ENCODE results near the gene AGO3. TPM values are rescaled to one million over a fixed set of nuclear protein-coding genes. Genes with fewer than 3 reads are reported as not detected.
A peak's percentile ranks its signal among the peaks of the same experiment; 100 is the strongest.

Gene AGO3
- total and polyA plus RNA-seq, 5 donors from 2014 or later = 8.1 to 36.7 (median 9.6) TPM

GRCh38 chr1:36085126-36085525, 154.2 kb downstream of the AGO3 start:
- Histone ChIP-seq H3K36me3 (ENCODE audit: control insufficient read depth, insufficient read depth, low read length) (no peaks in the 10 kb centered on the region), H3K27me3 (ENCODE audit: control insufficient read depth, insufficient read depth, low read length) (peaks cover 3% of the 10 kb centered on the region), H3K4me1 (ENCODE audit: control insufficient read depth, insufficient read depth, low read length, poor library complexity, severe bottlenecking) (peaks cover 26% of the 10 kb centered on the region), H3K4me3 (ENCODE audit: low read depth, low read length) (no peak overlapping the region), H3K9me3 (ENCODE audit: control insufficient read depth in 2 of 2, low read length in 2 of 2) (no peaks in the 10 kb centered on the region), H3K27ac (ENCODE audit: insufficient read depth, low read length, poor library complexity, severe bottlenecking) (no peak overlapping the region)
- Mint-ChIP-seq H3K4me3 (no peak overlapping the region), H3K9me3 (peaks cover 0 to 3% (median 0%) of the 10 kb centered on the region in 7 donors), H3K27me3 (peaks cover 45% of the 10 kb centered on the region), H3K27ac (no peak overlapping the region), H3K4me1 (peaks cover 0 to 20% (median 12%) of the 10 kb centered on the region in 4 donors), H3K36me3 (no peaks in the 10 kb centered on the region)
- ATAC-seq (ENCODE audit: low read depth in 2 of 2) = no peak
- DNase-seq = no peak

DNA sequence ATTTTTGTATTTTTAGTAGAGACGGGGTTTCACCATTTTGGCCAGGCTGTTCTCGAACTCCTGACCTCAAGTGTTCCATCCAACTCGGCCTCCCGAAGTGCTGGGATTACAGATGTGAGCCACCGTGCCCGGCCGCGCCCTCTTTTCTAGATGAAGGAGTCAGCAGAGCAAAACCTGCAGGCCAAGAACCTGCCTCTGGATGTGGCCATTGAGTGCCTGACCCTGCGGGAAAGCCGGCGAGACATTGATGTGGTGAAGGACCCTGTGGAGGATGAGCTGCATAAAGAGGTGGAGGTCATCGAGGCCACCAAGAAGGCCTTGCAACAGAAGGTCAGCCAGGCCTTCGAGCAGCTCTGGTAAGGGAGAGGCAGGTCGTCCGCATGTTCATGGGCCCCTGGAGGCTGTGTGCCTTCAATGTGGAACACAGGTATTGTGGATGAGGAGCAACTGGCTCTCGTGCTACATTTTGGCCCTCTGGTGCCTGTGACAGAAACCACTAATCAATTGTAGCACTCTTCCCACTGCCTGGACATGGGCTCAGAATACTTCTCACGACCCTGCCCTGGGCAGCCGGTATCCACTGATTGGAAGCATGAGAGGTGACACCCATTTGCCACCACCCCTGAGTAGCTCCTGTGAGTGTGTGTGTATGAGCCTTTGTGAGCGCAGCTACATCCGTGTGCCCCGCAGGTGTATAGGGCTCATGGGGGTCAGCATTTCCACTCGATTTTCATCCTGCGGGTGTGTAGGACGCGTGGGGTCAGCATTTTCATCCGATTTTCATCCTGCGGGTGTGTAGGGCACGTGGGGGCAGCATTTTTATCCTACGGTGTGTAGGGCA, 155.0 kb downstream of the AGO3 start:
- no peaks in the 10 kb centered on the region for H3K9me3 ChIP-seq (ENCODE audit: control insufficient read depth in 2 of 2, low read length in 2 of 2)
- H3K27ac ChIP-seq (ENCODE audit: insufficient read depth, low read length, poor library complexity, severe bottlenecking) = no peak overlapping the region
- peaks cover 38% of the 10 kb centered on the region for H3K27me3 Mint-ChIP-seq
- H3K36me3 ChIP-seq (ENCODE audit: control insufficient read depth, insufficient read depth, low read length) = no peaks in the 10 kb centered on the region
- H3K36me3 Mint-ChIP-seq = no peaks in the 10 kb centered on the region
- no peak overlapping the region for H3K4me3 ChIP-seq (ENCODE audit: low read depth, low read length)
- peaks cover 0 to 21% (median 14%) of the 10 kb centered on the region in 4 donors for H3K4me1 Mint-ChIP-seq
- H3K4me3 Mint-ChIP-seq = peak overlapping the region in 3 of 4 donors; percentile 25 to 84 (median 57)
- H3K4me1 ChIP-seq (ENCODE audit: control insufficient read depth, insufficient read depth, low read length, poor library complexity, severe bottlenecking) = peaks cover 28% of the 10 kb centered on the region
- H3K9me3 Mint-ChIP-seq = peaks cover 0 to 3% (median 0%) of the 10 kb centered on the region in 7 donors
- DNase-seq (no peak), ATAC-seq (ENCODE audit: low read depth in 2 of 2) (no peak)
- H3K27me3 ChIP-seq (ENCODE audit: control insufficient read depth, insufficient read depth, low read length) = peaks cover 3% of the 10 kb centered on the region
- H3K27ac Mint-ChIP-seq = no peak overlapping the region

DNA sequence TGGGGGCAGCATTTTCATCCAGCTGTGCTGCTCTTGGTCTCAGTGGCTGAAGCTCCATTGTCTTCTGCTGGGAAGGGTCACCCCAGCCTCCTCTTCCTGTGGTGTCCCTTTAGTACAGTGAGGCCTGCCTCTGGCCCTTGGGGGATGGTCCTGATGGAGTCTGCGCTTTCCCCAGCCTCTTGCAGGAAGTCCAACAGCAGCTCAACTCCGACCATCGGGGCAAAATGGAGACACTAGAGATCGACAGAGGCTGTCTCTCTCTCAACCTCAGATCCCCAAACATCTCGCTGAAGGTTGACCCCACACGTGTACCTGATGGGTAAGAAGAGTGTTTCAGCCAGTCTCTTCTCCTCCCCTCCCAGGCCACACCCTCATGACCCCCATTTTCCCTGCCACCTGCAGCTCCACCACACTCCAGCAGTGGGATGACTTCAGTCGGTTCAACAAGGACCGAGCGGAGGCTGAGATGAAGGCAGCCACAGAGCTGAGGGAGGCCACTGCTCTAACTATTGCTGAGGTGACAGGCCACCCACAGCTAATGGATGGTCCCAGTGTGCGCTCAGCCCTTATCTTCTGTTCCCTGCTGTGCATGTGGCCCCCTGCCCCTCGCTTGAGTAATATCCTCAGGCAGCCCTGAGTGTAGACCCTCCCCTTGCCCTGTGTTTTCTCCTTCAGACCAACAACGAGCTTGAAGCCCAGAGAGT, 155.8 kb downstream of the AGO3 start:
- Mint-ChIP-seq H3K27me3 (peaks cover 30% of the 10 kb centered on the region), H3K4me1 (peaks cover 0 to 28% (median 19%) of the 10 kb centered on the region in 4 donors), H3K4me3 (peak overlapping the region; percentile 49 to 84 (median 70)), H3K9me3 (peaks cover 0 to 3% (median 0%) of the 10 kb centered on the region in 7 donors), H3K27ac (peak overlapping the region in 2 of 3 donors; percentile 48 to 60), H3K36me3 (no peaks in the 10 kb centered on the region)
- Histone ChIP-seq H3K27me3 (ENCODE audit: control insufficient read depth, insufficient read depth, low read length) (peaks cover 3% of the 10 kb centered on the region), H3K4me1 (ENCODE audit: control insufficient read depth, insufficient read depth, low read length, poor library complexity, severe bottlenecking) (peaks cover 28% of the 10 kb centered on the region), H3K27ac (ENCODE audit: insufficient read depth, low read length, poor library complexity, severe bottlenecking) (no peak overlapping the region), H3K36me3 (ENCODE audit: control insufficient read depth, insufficient read depth, low read length) (peaks cover 5% of the 10 kb centered on the region), H3K9me3 (ENCODE audit: control insufficient read depth in 2 of 2, low read length in 2 of 2) (no peaks in the 10 kb centered on the region), H3K4me3 (ENCODE audit: low read depth, low read length) (no peak overlapping the region)
- ATAC-seq (ENCODE audit: low read depth in 2 of 2) (no peak), DNase-seq (no peak)

- ATAC-seq (ENCODE audit: low read depth in 2 of 2) = no peak
- Mint-ChIP-seq H3K9me3 (peaks cover 0 to 3% (median 0%) of the 10 kb centered on the region in 7 donors), H3K27ac (peak overlapping the region in 1 of 3 donors; percentile 48), H3K27me3 (peaks cover 22% of the 10 kb centered on the region), H3K4me3 (peak overlapping the region; percentile 62 to 90 (median 82)), H3K36me3 (no peaks in the 10 kb centered on the region), H3K4me1 (peaks cover 0 to 33% (median 23%) of the 10 kb centered on the region in 4 donors)
- Histone ChIP-seq H3K4me3 (ENCODE audit: low read depth, low read length) (no peak overlapping the region), H3K27me3 (ENCODE audit: control insufficient read depth, insufficient read depth, low read length) (peaks cover 3% of the 10 kb centered on the region), H3K9me3 (ENCODE audit: control insufficient read depth in 2 of 2, low read length in 2 of 2) (no peaks in the 10 kb centered on the region), H3K4me1 (ENCODE audit: control insufficient read depth, insufficient read depth, low read length, poor library complexity, severe bottlenecking) (peaks cover 28% of the 10 kb centered on the region), H3K36me3 (ENCODE audit: control insufficient read depth, insufficient read depth, low read length) (peaks cover 13% of the 10 kb centered on the region), H3K27ac (ENCODE audit: insufficient read depth, low read length, poor library complexity, severe bottlenecking) (no peak overlapping the region)
- DNase-seq = no peak
These were observed 156.6 kb downstream of the AGO3 start for GRCh38 chr1:36087233-36088123.

DNA sequence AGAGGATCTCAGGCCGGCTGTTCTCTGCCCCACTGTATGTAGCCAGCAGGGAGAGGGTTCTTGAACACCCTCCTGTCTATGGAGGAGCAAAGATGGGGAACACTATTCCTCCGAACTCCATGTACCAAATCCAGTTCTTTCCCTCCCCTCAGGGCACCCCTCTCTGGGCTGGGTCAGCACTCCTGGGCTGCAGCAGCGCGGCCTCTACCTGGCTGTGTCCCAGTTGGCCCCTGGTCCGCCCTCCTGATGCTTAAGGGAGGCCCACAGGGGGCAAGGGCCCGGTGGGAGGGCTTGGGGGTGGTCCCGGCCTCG, 157.3 kb downstream of the AGO3 start:
- Mint-ChIP-seq H3K27me3 (peaks cover 18% of the 10 kb centered on the region), H3K4me1 (peaks cover 0 to 35% (median 25%) of the 10 kb centered on the region in 4 donors), H3K4me3 (peak overlapping the region; percentile 10 to 91 (median 90)), H3K36me3 (no peaks in the 10 kb centered on the region), H3K9me3 (peaks cover 0 to 3% (median 0%) of the 10 kb centered on the region in 7 donors), H3K27ac (peak overlapping the region in 2 of 3 donors; percentile 89 to 93)
- Histone ChIP-seq H3K27me3 (ENCODE audit: control insufficient read depth, insufficient read depth, low read length) (peaks cover 3% of the 10 kb centered on the region), H3K4me3 (ENCODE audit: low read depth, low read length) (no peak overlapping the region), H3K27ac (ENCODE audit: insufficient read depth, low read length, poor library complexity, severe bottlenecking) (peak overlapping the region; percentile 90), H3K9me3 (ENCODE audit: control insufficient read depth in 2 of 2, low read length in 2 of 2) (no peaks in the 10 kb centered on the region), H3K36me3 (ENCODE audit: control insufficient read depth, insufficient read depth, low read length) (peaks cover 21% of the 10 kb centered on the region), H3K4me1 (ENCODE audit: control insufficient read depth, insufficient read depth, low read length, poor library complexity, severe bottlenecking) (peaks cover 28% of the 10 kb centered on the region)
- no peak for ATAC-seq (ENCODE audit: low read depth in 2 of 2)
- no peak for DNase-seq

- peaks cover 27% of the 10 kb centered on the region for H3K4me1 ChIP-seq (ENCODE audit: control insufficient read depth, insufficient read depth, low read length, poor library complexity, severe bottlenecking)
- DNase-seq = peak; percentile 86 to 94 (median 90)
- Mint-ChIP-seq H3K4me3 (peak within 1 kb of the TSS; percentile 89 to 98 (median 90)), H3K27ac (peak within 1 kb of the TSS; percentile 93 to 99 (median 94)), H3K4me1 (peaks cover 0 to 35% (median 25%) of the 10 kb centered on the region in 4 donors), H3K27me3 (peaks cover 13% of the 10 kb centered on the region), H3K9me3 (peaks cover 0 to 3% (median 0%) of the 10 kb centered on the region in 7 donors), H3K36me3 (no peaks in the 10 kb centered on the region)
- H3K36me3 ChIP-seq (ENCODE audit: control insufficient read depth, insufficient read depth, low read length) = peaks cover 26% of the 10 kb centered on the region
- H3K9me3 ChIP-seq (ENCODE audit: control insufficient read depth in 2 of 2, low read length in 2 of 2) = no peaks in the 10 kb centered on the region
- ATAC-seq (ENCODE audit: low read depth in 2 of 2) = peak; percentile 92 to 93
- H3K4me3 ChIP-seq (ENCODE audit: low read depth, low read length) = peak within 1 kb of the TSS; percentile 90
- peaks cover 3% of the 10 kb centered on the region for H3K27me3 ChIP-seq (ENCODE audit: control insufficient read depth, insufficient read depth, low read length)
- peak within 1 kb of the TSS; percentile 90 for H3K27ac ChIP-seq (ENCODE audit: insufficient read depth, low read length, poor library complexity, severe bottlenecking)
These were observed 157.9 kb downstream of the AGO3 start, which contains the start of gene ADPRS for GRCh38 chr1:36088577-36089392. Gene ADPRS (plus strand): TSS chr1:36088892. CDS start chr1:36088905, 13 bp downstream.

Measured in CD4-positive, CD25-positive, alpha-beta regulatory T cell (primary cell).